SU-DHL-6 (cell line): ENCODE results near the gene TXNDC5.

ENCODE experiments used
- EZH2phosphoT487 ChIP-seq: fragments of 200-600 bp; sonication (generic), shearing (Covaris generic); conservative IDR thresholded peaks from 2 replicates; pipeline ENCODE4 v1.6.1; 2018; ENCODE audit warnings: mild to moderate bottlenecking, antibody characterized with exemption, low read length, moderate library complexity, mixed read lengths
- TF ChIP-seq, protein P1 (sequence below): fragments of 200-600 bp; sonication (generic); IDR thresholded peaks from one replicate; pipeline ENCODE4 v1.5.1; 2017; ENCODE audit warnings: antibody characterized with exemption, mild to moderate bottlenecking, low read length, moderate library complexity; ENCODE audit not compliant: insufficient read depth, poor library complexity, severe bottlenecking

DNA sequence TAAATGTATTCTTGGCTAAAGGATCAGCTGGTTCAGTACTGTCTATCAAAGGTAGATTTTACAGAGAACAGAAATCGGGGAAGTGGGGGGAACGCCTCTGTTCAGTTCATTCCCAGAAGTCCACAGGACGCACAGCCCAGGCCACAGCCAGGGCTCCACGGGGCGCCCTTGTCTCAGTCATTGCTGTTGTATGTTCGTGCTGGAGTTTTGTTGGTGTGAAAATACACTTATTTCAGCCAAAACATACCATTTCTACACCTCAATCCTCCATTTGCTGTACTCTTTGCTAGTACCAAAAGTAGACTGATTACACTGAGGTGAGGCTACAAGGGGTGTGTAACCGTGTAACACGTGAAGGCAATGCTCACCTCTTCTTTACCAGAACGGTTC, 29.9 kb downstream of the TXNDC5 start:
- TF ChIP-seq, protein P1, sequence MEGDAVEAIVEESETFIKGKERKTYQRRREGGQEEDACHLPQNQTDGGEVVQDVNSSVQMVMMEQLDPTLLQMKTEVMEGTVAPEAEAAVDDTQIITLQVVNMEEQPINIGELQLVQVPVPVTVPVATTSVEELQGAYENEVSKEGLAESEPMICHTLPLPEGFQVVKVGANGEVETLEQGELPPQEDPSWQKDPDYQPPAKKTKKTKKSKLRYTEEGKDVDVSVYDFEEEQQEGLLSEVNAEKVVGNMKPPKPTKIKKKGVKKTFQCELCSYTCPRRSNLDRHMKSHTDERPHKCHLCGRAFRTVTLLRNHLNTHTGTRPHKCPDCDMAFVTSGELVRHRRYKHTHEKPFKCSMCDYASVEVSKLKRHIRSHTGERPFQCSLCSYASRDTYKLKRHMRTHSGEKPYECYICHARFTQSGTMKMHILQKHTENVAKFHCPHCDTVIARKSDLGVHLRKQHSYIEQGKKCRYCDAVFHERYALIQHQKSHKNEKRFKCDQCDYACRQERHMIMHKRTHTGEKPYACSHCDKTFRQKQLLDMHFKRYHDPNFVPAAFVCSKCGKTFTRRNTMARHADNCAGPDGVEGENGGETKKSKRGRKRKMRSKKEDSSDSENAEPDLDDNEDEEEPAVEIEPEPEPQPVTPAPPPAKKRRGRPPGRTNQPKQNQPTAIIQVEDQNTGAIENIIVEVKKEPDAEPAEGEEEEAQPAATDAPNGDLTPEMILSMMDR = no peak
- no peak for TF ChIP-seq EZH2phosphoT487
